OCI-LY7 (cell line): ENCODE data around the gene IQSEC1. TPM values are rescaled to one million over a fixed set of nuclear protein-coding genes. Genes with fewer than 3 reads are reported as not detected.

ENCODE experiments used
- BruUV-seq: library from RNA; stranded (reverse); fragments of 400-500 nt; replicated peaks from 2 replicates; lab custom pipeline; 2021; lab: Mats Ljungman, UMichigan
- CTCF ChIA-PET: fragments of 300-600 bp; sonication (Branson Sonifier 250); formaldehyde crosslinking; loops from one replicate; lab custom pipeline; 2022; ENCODE audit warnings: antibody characterized with exemption; ENCODE audit not compliant: unreplicated experiment; lab: Charles Lee
- POLR2A ChIA-PET: fragments of 300-600 bp; sonication (Branson Sonifier 250); formaldehyde crosslinking; loops from one replicate; lab custom pipeline; 2022; ENCODE audit warnings: antibody characterized with exemption; lab: Charles Lee
- DNase-seq: peaks from one replicate; pipeline ENCODE4 v3.0.0-alpha.2; 2015; ENCODE audit warnings: low spot score
- H2AFZ ChIP-seq: fragments of 200-600 bp; sonication (generic), shearing (Covaris generic); 2 replicates; pipeline ENCODE4 v1.6.1; 2014; ENCODE audit warnings: mild to moderate bottlenecking, antibody characterized with exemption, low read length, moderate library complexity
- H3K27ac ChIP-seq: fragments of 200-600 bp; sonication (generic); 2 replicates; pipeline ENCODE4 v1.5.1; 2014; ENCODE audit warnings: mixed run types, low read depth, mild to moderate bottlenecking, moderate library complexity, low read length, inconsistent platforms; ENCODE audit not compliant: poor library complexity, severe bottlenecking
- H3K36me3 ChIP-seq: fragments of 200-600 bp; sonication (generic); 2 replicates; pipeline ENCODE4 v1.6.1; 2014; ENCODE audit warnings: mild to moderate bottlenecking, antibody characterized with exemption, low read length, moderate library complexity, mixed read lengths; ENCODE audit not compliant: insufficient read depth
- H3K4me1 ChIP-seq: fragments of 200-600 bp; sonication (generic); 2 replicates; pipeline ENCODE4 v1.5.1; 2014; ENCODE audit warnings: mild to moderate bottlenecking, low read length; ENCODE audit not compliant: insufficient read depth, poor library complexity, severe bottlenecking
- H3K4me2 ChIP-seq: fragments of 200-600 bp; sonication (generic); 2 replicates; pipeline ENCODE4 v1.6.1; 2014; ENCODE audit warnings: mild to moderate bottlenecking, low read length
- H3K4me3 ChIP-seq: fragments of 200-600 bp; sonication (generic); 2 replicates; pipeline ENCODE4 v1.5.1; 2014; ENCODE audit warnings: mild to moderate bottlenecking, low read depth, low read length; ENCODE audit not compliant: poor library complexity, severe bottlenecking
- H3K79me2 ChIP-seq: fragments of 200-600 bp; sonication (generic); 2 replicates; pipeline ENCODE4 v1.6.1; 2016; ENCODE audit warnings: low read depth, mild to moderate bottlenecking, low read length, moderate library complexity, mixed read lengths; ENCODE audit not compliant: insufficient read depth
- H3K9me2 ChIP-seq: fragments of 200-600 bp; sonication (generic); 2 replicates; pipeline ENCODE4 v1.6.1; 2016; ENCODE audit warnings: mild to moderate bottlenecking, low read length, mixed read lengths; ENCODE audit not compliant: insufficient read depth
- H3K9me3 ChIP-seq: fragments of 200-600 bp; sonication (generic); 2 replicates; pipeline ENCODE4 v1.6.1; 2014; ENCODE audit warnings: mild to moderate bottlenecking, mixed run types, low read length, mixed read lengths
- H4K20me1 ChIP-seq: fragments of 200-600 bp; sonication (generic); 2 replicates; pipeline ENCODE4 v1.6.1; 2014; ENCODE audit warnings: mild to moderate bottlenecking, antibody characterized with exemption, low read length, moderate library complexity, mixed read lengths; ENCODE audit not compliant: insufficient read depth
- EZH2phosphoT487 ChIP-seq: fragments of 200-600 bp; sonication (generic); IDR thresholded peaks from 2 replicates; pipeline ENCODE4 v1.6.1; 2018; ENCODE audit warnings: low read depth, borderline replicate concordance, mild to moderate bottlenecking, mixed run types, antibody characterized with exemption, low read length, moderate library complexity, mixed read lengths
- intact Hi-C: fragments of 100-400 bp; cut with micrococcal nuclease; formaldehyde crosslinking; loops from one replicate; pipeline ENCODE4 v1.10.0; 2022; ENCODE audit not compliant: unreplicated experiment
- total RNA-seq, 2 experiments: library from RNA; depleted of rRNA in 1 of 2; stranded (reverse); fragments of >200 nt in 1 of 2; shearing (Covaris generic) in 1 of 2; gene quantifications; 2 replicates each; pipeline ENCODE4 v1.2.3, GENCODE V29; 2014 to 2022
- TF ChIP-seq, protein P1 (sequence below): fragments of 200-600 bp; sonication (generic); conservative IDR thresholded peaks from 2 replicates; pipeline ENCODE4 v1.5.1; 2014; ENCODE audit warnings: mild to moderate bottlenecking, antibody characterized with exemption, low read length, moderate library complexity, mixed read lengths

Gene IQSEC1
- total RNA-seq, 2 experiments from 2014 or later, result 25.2 to 70.1 TPM

DNA sequence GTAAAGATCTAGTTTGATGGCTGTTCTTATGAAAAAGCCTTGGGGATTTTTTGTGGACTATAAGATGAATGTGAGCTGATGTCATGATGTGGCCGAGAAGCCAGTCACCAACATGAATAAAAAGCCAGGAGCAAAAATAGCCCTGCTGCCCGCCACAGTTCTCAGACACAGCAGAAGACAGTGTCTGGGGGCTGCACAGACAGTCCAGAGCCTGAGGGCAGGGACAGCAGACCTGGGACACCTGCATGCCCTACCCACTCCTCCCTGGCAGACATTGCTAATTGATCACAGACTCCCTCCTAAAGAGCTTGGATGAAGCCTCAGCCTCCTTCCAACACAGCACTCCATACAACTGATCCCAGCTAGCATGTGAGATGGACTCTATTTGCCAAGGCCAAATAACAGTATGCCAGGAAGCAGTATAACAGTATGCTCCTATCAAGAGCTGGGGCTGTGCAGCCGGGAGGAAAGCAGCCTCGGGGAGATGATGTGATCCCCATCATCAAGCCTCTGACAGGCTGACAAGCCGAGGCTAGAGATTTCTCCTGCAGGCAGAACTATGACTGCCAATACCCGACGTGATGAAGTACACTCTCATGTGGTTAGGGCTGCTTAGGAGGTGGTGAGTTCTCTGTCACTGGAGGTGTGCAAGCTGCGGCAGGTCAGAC, 126.4 kb downstream of the IQSEC1 start:
- Histone ChIP-seq H3K36me3 (0 out of 2 replicates have a peak, but pooled peaks cover 4% of the 10 kb centered on the region), H3K4me1 (no peaks in the 10 kb centered on the region), H2AFZ (no peak overlapping the region), H3K9me3 (no peaks in the 10 kb centered on the region), H3K9me2 (no peaks in the 10 kb centered on the region), H3K79me2 (peaks cover 5% of the 10 kb centered on the region; the same call in 1 of the 2 replicates), H3K4me3 (no peak overlapping the region), H3K4me2 (no peak overlapping the region), H3K27ac (no peak overlapping the region), H4K20me1 (peaks cover 14% of the 10 kb centered on the region; the same call in 1 of the 2 replicates)
- TF ChIP-seq, protein P1, sequence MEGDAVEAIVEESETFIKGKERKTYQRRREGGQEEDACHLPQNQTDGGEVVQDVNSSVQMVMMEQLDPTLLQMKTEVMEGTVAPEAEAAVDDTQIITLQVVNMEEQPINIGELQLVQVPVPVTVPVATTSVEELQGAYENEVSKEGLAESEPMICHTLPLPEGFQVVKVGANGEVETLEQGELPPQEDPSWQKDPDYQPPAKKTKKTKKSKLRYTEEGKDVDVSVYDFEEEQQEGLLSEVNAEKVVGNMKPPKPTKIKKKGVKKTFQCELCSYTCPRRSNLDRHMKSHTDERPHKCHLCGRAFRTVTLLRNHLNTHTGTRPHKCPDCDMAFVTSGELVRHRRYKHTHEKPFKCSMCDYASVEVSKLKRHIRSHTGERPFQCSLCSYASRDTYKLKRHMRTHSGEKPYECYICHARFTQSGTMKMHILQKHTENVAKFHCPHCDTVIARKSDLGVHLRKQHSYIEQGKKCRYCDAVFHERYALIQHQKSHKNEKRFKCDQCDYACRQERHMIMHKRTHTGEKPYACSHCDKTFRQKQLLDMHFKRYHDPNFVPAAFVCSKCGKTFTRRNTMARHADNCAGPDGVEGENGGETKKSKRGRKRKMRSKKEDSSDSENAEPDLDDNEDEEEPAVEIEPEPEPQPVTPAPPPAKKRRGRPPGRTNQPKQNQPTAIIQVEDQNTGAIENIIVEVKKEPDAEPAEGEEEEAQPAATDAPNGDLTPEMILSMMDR, result no peak
- no peak for TF ChIP-seq EZH2phosphoT487
- ChIA-PET POLR2A (interaction anchor here (0.6 to 0.7 kb wide), 2 partner anchors 103 to 135 kb away, joined by 3 read pairs; no protein-coding TSS in a partner anchor), CTCF (no interaction called here)
- intact Hi-C loops, result no loop called here
- DNase-seq, result no peak
- BruUV-seq, result no TSS peak

DNA sequence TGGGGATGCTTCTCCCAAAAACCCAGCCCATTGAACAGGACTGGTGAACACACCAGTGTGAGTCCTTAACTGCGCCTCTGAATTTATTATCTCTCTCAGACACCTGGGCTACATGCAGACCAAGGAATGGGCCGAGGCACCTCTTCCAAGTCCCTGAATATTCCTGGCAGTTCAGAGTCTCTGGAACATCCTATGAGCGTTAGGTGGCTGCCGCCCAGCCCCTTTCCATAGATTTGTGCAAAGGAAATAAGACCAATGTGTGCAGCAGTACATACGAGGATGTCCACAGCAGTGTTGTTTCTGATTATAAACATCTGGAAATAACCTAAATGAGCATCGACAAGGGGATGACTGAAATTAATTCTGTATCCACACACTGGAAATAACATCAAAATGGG, 127.0 kb downstream of the IQSEC1 start:
- Histone ChIP-seq H3K4me3 (no peak overlapping the region), H2AFZ (no peak overlapping the region), H3K27ac (no peak overlapping the region), H3K79me2 (peaks cover 5% of the 10 kb centered on the region; the same call in 1 of the 2 replicates), H3K9me3 (no peaks in the 10 kb centered on the region), H4K20me1 (peaks cover 14% of the 10 kb centered on the region; the same call in 1 of the 2 replicates), H3K9me2 (no peaks in the 10 kb centered on the region), H3K4me1 (no peaks in the 10 kb centered on the region), H3K4me2 (no peak overlapping the region), H3K36me3 (0 out of 2 replicates have a peak, but pooled peaks cover 9% of the 10 kb centered on the region)
- intact Hi-C loops, result no loop called here
- TF ChIP-seq EZH2phosphoT487, result no peak
- TF ChIP-seq, protein P1, result no peak
- no TSS peak for BruUV-seq
- POLR2A ChIA-PET, result interaction anchor here (0.7 kb wide), 1 partner anchor 104 kb away, joined by 3 read pairs; no protein-coding TSS in a partner anchor
- CTCF ChIA-PET, result no interaction called here
- no peak for DNase-seq

DNA sequence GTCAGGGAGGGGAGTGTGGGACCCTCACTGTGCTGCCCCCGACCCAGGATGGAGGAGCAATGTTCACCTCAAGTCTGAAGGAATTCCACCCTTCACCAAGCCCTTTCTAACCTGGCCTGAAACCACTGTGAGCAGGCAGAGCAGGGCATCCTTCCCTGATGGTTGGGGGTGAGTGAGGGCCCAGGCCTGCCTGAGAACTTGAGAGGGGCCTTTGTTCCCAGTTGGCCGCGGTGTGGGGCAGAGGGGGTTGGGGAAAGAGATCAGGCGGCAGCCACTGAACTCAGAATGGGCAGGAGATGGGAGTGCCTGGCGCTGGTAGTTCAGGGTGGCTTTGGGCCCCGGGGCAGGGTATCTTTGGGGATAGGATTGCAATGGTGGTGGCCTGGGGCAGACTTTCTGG, 128.4 kb downstream of the IQSEC1 start:
- Histone ChIP-seq H3K79me2 (peaks cover 5% of the 10 kb centered on the region; the same call in 1 of the 2 replicates), H2AFZ (no peak overlapping the region), H3K4me2 (no peak overlapping the region), H3K9me2 (no peaks in the 10 kb centered on the region), H3K4me1 (no peaks in the 10 kb centered on the region), H3K9me3 (no peaks in the 10 kb centered on the region), H3K27ac (no peak overlapping the region), H4K20me1 (peaks cover 14% of the 10 kb centered on the region; the same call in 1 of the 2 replicates), H3K4me3 (no peak overlapping the region), H3K36me3 (0 out of 2 replicates have a peak, but pooled peaks cover 11% of the 10 kb centered on the region)
- TF ChIP-seq, protein P1, result no peak
- no peak for TF ChIP-seq EZH2phosphoT487
- no TSS peak for BruUV-seq
- intact Hi-C loops, result no loop called here
- CTCF ChIA-PET, result no interaction called here
- no peak for DNase-seq
- POLR2A ChIA-PET, result no interaction called here
